Stomach (tissue), 9 donors: Measurements from ENCODE around the gene UNC13B. TPM values are rescaled to one million over a fixed set of nuclear protein-coding genes. Genes with fewer than 3 reads are reported as not detected.

ENCODE experiments used
- DNase-seq, 2 donors: peaks; one replicate each; pipeline versions ENCODE4 v3.0.0 to v3.0.0-alpha.2; 2013 to 2019
- H3K27ac ChIP-seq, 5 donors: fragments of 200-600 bp in 4 of 5; sonication (generic) in 4 of 5; one replicate each; pipeline ENCODE4 v1.5.1; 2013 to 2019; ENCODE audit warnings: mild to moderate bottlenecking in 1 of 5, moderate library complexity in 1 of 5
- H3K27me3 ChIP-seq, 3 donors: fragments of 200-600 bp; sonication (generic); one replicate each; pipeline ENCODE4 v1.5.1; 2017 to 2019; ENCODE audit warnings: mixed run types in 1 of 3
- H3K36me3 ChIP-seq, 4 donors: fragments of 200-600 bp; sonication (generic); 1 replicate in 3 of 4; 2 replicates in 1 of 4; pipeline ENCODE4 v1.5.1; 2016 to 2019
- H3K4me1 ChIP-seq, 4 donors: fragments of 200-600 bp; sonication (generic); one replicate each; pipeline ENCODE4 v1.5.1; 2016 to 2019
- H3K4me3 ChIP-seq, 4 donors: fragments of 200-600 bp; sonication (generic) in 3 of 4; one replicate each; pipeline ENCODE4 v1.5.1; 2016 to 2019; ENCODE audit warnings: mild to moderate bottlenecking in 1 of 4
- H3K9me3 ChIP-seq, 4 donors: fragments of 200-600 bp; sonication (generic); one replicate each; pipeline ENCODE4 v1.5.1; 2016 to 2019
- EP300 ChIP-seq: sonication (generic); formaldehyde crosslinking; IDR thresholded peaks from one replicate; pipeline ENCODE4 v1.6.1; 2017; ENCODE audit warnings: antibody characterized with exemption
- POLR2A ChIP-seq, 4 donors: fragments of 450-650 bp; IDR thresholded peaks; one replicate each; pipeline ENCODE4 v1.6.1; 2016; ENCODE audit warnings: antibody characterized with exemption in 4 of 4, control low read depth in 2 of 4, mild to moderate bottlenecking in 1 of 4, moderate library complexity in 1 of 4
- POLR2AphosphoS5 ChIP-seq, 3 donors: sonication (generic); formaldehyde crosslinking; IDR thresholded peaks; one replicate each; pipeline ENCODE4 v1.6.1; 2016; ENCODE audit warnings: antibody characterized with exemption in 3 of 3
- WGBS, 5 donors: extraction: QIAGEN DNeasy Blood & Tissue Kit in 3 of 5; methylation state at CpG; one replicate each; pipeline versions ENCODE4 v1.1.5 to v1.1.7; 2013 to 2018; 5-methylcytosine and 5-hydroxymethylcytosine counted together
- intact Hi-C: fragments of 100-400 bp; cut with DNase I; formaldehyde crosslinking; loops from one replicate; pipeline ENCODE4 v1.15.1; 2023; ENCODE audit warnings: low total_unique reads
- polyA plus RNA-seq, 3 donors: library from polyadenylated mRNA; stranded (reverse); fragments of 200-250 nt; gene quantifications; one replicate each; pipeline ENCODE4 v1.2.3, GENCODE V29; 2013
- total RNA-seq, 5 donors: library from RNA; depleted of rRNA; stranded (reverse); fragments of >200 nt; gene quantifications; one replicate each; pipeline versions ENCODE4 v1.1.0 to v1.2.3, GENCODE V29; 2014 to 2016
- TF ChIP-seq, protein P1 (sequence below), 7 experiments: fragments of 450-650 bp in 4 of 7; fragments of 200-600 bp in 3 of 7; sonication (generic) in 3 of 7; IDR thresholded peaks; one replicate each; pipeline ENCODE4 v1.5.1; 2016 to 2019; ENCODE audit warnings: antibody characterized with exemption in 7 of 7, control low read depth in 2 of 7, mild to moderate bottlenecking in 1 of 7
- donor health status: healthy with polysubstance abuse.
- donor health status: Bipolar disorder and iron deficiency.
- donor health status: healthy.

The UNC13B gene
- total and polyA plus RNA-seq, 8 donors, result 8.9 to 68.7 (median 20.8) TPM

DNA sequence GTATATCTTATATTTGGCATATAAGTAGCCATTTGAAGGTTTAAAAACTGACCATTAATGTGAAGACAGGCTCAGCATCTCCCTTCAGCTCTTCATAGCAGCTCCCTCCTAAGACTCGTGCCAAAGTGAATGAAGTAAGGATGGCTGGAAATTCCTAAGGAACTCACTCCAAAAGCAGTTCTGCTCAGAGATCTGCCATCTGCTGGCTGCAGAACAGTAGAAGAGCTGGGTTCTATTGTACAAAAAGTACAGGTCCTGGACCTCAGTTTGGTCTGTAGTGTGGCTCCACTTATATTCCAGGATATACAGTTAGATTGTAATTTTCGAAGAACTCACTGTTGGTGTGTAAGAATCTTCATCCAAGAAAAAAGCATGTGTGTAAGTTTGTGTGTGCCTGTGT lies 223.2 kb downstream of the UNC13B start:
- peaks cover 26 to 99% (median 93%) of the 10 kb centered on the region in 4 donors for H3K36me3 ChIP-seq
- TF ChIP-seq POLR2AphosphoS5 (IDR thresholded peaks at IDR 0.05) (no peak), POLR2A (IDR thresholded peaks at IDR 0.05) (no peak), EP300 (no peak)
- TF ChIP-seq, protein P1, sequence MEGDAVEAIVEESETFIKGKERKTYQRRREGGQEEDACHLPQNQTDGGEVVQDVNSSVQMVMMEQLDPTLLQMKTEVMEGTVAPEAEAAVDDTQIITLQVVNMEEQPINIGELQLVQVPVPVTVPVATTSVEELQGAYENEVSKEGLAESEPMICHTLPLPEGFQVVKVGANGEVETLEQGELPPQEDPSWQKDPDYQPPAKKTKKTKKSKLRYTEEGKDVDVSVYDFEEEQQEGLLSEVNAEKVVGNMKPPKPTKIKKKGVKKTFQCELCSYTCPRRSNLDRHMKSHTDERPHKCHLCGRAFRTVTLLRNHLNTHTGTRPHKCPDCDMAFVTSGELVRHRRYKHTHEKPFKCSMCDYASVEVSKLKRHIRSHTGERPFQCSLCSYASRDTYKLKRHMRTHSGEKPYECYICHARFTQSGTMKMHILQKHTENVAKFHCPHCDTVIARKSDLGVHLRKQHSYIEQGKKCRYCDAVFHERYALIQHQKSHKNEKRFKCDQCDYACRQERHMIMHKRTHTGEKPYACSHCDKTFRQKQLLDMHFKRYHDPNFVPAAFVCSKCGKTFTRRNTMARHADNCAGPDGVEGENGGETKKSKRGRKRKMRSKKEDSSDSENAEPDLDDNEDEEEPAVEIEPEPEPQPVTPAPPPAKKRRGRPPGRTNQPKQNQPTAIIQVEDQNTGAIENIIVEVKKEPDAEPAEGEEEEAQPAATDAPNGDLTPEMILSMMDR (IDR thresholded peaks at IDR 0.05), result no peak
- H3K9me3 ChIP-seq, result no peaks in the 10 kb centered on the region
- peak in 1 of 2 donors; percentile 41 for DNase-seq
- no peak overlapping the region for H3K4me3 ChIP-seq
- intact Hi-C loops, result no loop called here
- no peak overlapping the region for H3K27ac ChIP-seq
- WGBS, 5 donors, result 58 to 76% (median 63%) methylated on average over 2 of the region's 2 CpGs
- no peaks in the 10 kb centered on the region for H3K27me3 ChIP-seq
- H3K4me1 ChIP-seq, result no peaks in the 10 kb centered on the region

DNA sequence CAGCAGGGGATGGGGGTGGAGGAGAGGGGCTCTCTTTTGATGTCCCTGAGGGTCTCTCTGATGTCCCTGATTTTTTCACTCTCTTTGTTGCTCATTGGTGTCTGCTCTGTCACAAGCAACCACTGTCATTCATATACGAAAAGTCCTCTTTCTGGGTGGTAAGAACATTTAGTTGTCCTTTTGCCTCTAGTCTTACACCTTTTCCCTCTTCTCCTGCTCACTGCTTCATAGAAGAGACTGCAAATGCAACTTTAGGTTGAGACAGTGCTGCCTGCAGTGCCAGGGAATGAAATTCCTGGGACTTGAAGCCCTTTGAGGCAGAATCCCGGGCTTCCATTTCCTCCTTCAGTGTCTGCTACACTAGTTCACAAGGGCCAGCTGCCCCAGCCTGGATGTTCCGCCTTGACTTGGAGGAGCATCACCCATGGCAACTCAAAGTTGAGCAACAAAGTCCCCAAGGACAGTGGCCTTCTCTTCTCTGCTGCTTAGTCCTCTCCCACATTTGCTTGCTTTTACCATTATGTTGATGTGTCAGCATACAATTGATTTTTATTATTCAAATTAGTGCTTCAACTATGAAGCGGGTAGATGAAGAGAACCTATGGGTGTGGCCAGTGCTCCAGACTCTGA lies 233.4 kb downstream of the UNC13B start:
- 90 to 96% (median 92%) methylated on average over 4 of the region's 4 CpGs for WGBS, 5 donors
- no peaks in the 10 kb centered on the region for H3K27me3 ChIP-seq
- intact Hi-C loops, result no loop called here
- no peaks in the 10 kb centered on the region for H3K9me3 ChIP-seq
- H3K27ac ChIP-seq, result no peak overlapping the region
- TF ChIP-seq POLR2A (IDR thresholded peaks at IDR 0.05) (no peak), POLR2AphosphoS5 (IDR thresholded peaks at IDR 0.05) (no peak)
- TF ChIP-seq, protein P1 (IDR thresholded peaks at IDR 0.05), result no peak
- DNase-seq, result no peak
- no peaks in the 10 kb centered on the region for H3K4me1 ChIP-seq
- no peak overlapping the region for H3K4me3 ChIP-seq
- peaks cover 46 to 90% (median 89%) of the 10 kb centered on the region in 4 donors for H3K36me3 ChIP-seq

DNA sequence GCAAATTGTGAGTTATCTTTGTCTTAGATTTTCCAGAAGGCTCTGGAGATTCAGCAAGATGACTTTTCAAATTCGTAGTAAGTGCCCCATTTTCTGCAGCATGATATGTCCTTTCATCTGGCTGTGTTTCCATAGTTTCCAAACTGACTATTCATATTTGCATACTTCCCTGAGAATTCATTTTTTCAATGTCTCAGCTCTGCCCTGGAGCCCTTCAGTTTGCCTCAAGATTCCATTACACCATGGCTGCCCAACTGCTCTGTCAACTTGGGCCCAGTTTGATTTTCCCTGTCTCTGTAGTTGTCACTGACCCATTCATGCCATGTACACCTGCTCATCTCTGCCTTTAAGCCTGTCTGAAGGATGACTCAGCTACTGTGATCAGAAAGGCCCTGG lies 233.9 kb downstream of the UNC13B start:
- H3K27me3 ChIP-seq, result no peaks in the 10 kb centered on the region
- H3K4me3 ChIP-seq, result no peak overlapping the region
- no peaks in the 10 kb centered on the region for H3K9me3 ChIP-seq
- H3K36me3 ChIP-seq, result peaks cover 46 to 90% (median 89%) of the 10 kb centered on the region in 4 donors
- TF ChIP-seq, protein P1 (IDR thresholded peaks at IDR 0.05), result no peak
- TF ChIP-seq POLR2A (IDR thresholded peaks at IDR 0.05) (no peak), EP300 (no peak), POLR2AphosphoS5 (IDR thresholded peaks at IDR 0.05) (no peak)
- no peak for DNase-seq
- no peak overlapping the region for H3K27ac ChIP-seq
- WGBS, 5 donors, result 71 to 84% (median 79%) methylated on average over 1 of the region's 1 CpG
- no peaks in the 10 kb centered on the region for H3K4me1 ChIP-seq
- intact Hi-C loops, result no loop called here

DNA sequence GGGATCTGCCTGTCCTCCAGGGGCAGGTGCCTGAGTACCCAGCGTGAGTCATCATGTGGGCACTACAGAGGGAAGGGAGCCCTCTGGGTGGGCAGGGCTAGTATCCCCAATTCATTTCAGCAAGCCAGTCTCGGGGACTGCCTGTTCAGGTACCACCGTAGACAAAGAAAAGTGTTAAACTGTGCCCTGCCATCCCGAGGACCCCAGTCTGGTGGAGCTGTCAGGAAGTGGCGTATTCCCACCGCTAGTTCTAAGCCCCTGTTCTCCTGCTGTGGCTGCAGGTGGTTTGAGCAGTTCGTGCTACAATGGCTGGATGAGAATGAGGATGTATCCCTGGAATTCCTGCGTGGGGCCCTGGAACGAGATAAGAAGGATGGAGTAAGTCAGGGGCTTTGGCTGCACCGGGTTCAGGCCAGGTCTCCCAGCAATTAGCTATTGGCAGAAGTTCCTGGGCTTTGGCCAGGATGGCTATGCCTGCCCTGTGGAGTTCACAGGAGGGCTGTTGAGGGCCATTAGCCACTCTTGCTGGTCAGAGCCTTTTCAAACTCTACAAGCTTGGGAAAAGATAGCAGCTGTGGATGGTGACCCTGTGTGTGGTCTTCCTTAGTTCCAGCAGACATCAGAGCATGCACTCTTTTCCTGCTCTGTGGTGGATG lies 234.9 kb downstream of the UNC13B start:
- Histone ChIP-seq H3K4me1 (no peaks in the 10 kb centered on the region), H3K27ac (no peak overlapping the region), H3K4me3 (no peak overlapping the region), H3K9me3 (no peaks in the 10 kb centered on the region), H3K36me3 (peaks cover 47 to 90% (median 89%) of the 10 kb centered on the region in 4 donors), H3K27me3 (no peaks in the 10 kb centered on the region)
- no peak for DNase-seq
- TF ChIP-seq, protein P1 (IDR thresholded peaks at IDR 0.05), result no peak
- TF ChIP-seq EP300, result no peak
- no peak for TF ChIP-seq POLR2A (IDR thresholded peaks at IDR 0.05)
- no peak for TF ChIP-seq POLR2AphosphoS5 (IDR thresholded peaks at IDR 0.05)
- WGBS, 5 donors, result 66 to 83% (median 74%) methylated on average over 10 of the region's 10 CpGs
- intact Hi-C loops, result no loop called here
